Measurements from ENCODE around the gene CCDC69.
A peak's percentile ranks its signal among the peaks of the same experiment; 100 is the strongest.

CCDC69 gene

DNA sequence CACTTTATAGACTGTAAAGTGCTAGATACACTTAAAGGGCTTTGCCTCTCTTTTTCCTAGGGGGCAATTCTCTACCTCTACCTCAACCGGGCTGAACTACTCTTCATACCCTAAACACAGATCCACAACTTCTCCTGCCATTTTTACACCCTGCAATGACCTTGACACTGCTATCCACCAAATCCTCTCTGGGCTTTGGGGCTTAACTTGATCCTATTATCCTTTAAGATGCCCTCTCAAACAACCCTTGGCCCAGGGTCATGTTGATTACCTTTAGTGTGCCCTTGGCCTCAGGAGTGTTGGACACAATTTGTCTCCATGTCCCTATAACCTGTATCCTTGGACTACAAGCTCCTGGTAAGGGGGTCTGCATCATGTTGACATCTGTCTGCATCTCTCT is 85.8 kb downstream of the CCDC69 start:
- H3K9ac ChIP-seq (ENCODE audit: low read length) = no peak overlapping the region
- H3K36me3 ChIP-seq (ENCODE audit: insufficient read depth, low read length) = no peaks in the 10 kb centered on the region
- H3K79me2 ChIP-seq (ENCODE audit: insufficient read depth, low read length) = no peaks in the 10 kb centered on the region

DNA sequence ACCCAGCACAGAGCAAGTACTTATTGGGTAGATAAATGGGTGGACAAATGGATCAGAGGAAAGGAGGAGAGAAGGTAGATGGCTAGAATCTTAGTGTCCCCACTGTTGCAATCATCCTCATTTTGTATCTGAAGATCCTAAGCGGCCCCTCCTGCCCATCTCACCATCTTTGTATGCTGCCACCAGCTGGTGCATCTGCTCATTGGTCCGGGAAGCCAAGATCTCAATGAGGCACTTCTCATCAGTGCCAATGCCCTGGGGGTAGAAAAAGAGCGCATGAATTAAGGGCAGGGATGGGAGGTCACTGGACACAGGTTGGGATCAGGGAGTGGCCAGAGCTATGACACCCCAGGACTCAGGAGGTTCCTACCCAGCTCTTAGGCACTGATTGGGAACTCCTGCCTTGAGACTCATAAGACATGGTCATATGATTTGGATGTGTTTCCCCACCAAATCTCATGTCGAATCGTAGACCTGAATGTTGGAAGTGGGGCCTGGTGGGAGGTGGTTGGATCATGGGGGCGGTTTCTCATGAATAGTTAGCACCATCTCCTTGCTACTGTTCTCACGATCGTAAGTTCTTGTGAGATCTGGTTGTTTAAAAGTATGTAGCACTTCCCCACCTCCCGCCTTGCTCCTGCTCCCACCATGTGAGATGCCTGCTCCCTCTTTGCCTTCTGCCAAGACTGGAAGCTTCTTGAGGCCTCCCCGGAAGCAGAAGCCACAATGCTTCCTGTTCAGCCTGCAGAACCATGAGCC is 86.6 kb downstream of the CCDC69 start:
- no peak overlapping the region for H3K4me3 ChIP-seq (ENCODE audit: low read depth, low read length, poor library complexity, severe bottlenecking)
- H3K4me1 ChIP-seq (ENCODE audit: insufficient read depth, low read length, severe bottlenecking) = peaks cover 32% of the 10 kb centered on the region
- H3K27me3 ChIP-seq (ENCODE audit: insufficient read depth, low read length) = no peaks in the 10 kb centered on the region; the same call in 1 of the 2 replicates
- H3K9me3 ChIP-seq (ENCODE audit: low read length) = no peaks in the 10 kb centered on the region
- no peaks in the 10 kb centered on the region for H3K36me3 ChIP-seq (ENCODE audit: insufficient read depth, low read length)
- no peak overlapping the region for H3K9ac ChIP-seq (ENCODE audit: low read length)
- TF ChIP-seq EZH2 (IDR thresholded peaks at IDR 0.05; ENCODE audit: borderline replicate concordance, low read length) = no peak
- TF ChIP-seq, protein P1, sequence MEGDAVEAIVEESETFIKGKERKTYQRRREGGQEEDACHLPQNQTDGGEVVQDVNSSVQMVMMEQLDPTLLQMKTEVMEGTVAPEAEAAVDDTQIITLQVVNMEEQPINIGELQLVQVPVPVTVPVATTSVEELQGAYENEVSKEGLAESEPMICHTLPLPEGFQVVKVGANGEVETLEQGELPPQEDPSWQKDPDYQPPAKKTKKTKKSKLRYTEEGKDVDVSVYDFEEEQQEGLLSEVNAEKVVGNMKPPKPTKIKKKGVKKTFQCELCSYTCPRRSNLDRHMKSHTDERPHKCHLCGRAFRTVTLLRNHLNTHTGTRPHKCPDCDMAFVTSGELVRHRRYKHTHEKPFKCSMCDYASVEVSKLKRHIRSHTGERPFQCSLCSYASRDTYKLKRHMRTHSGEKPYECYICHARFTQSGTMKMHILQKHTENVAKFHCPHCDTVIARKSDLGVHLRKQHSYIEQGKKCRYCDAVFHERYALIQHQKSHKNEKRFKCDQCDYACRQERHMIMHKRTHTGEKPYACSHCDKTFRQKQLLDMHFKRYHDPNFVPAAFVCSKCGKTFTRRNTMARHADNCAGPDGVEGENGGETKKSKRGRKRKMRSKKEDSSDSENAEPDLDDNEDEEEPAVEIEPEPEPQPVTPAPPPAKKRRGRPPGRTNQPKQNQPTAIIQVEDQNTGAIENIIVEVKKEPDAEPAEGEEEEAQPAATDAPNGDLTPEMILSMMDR (IDR thresholded peaks at IDR 0.05; ENCODE audit: low read length) = peak; percentile 35; the same call in 1 of the 2 replicates
- H3K27ac ChIP-seq (ENCODE audit: low read depth, low read length, poor library complexity, severe bottlenecking) = no peak overlapping the region
- no peaks in the 10 kb centered on the region for H3K9me2 ChIP-seq (ENCODE audit: low read depth, low read length)
- no peaks in the 10 kb centered on the region for H3K79me2 ChIP-seq (ENCODE audit: insufficient read depth, low read length)
- no peak overlapping the region for H2AFZ ChIP-seq (ENCODE audit: low read length)
- no peaks in the 10 kb centered on the region for H4K20me1 ChIP-seq (ENCODE audit: insufficient read depth, low read length)
- H3K4me2 ChIP-seq (ENCODE audit: low read length) = no peak overlapping the region
- no peaks in the 10 kb centered on the region for H3F3A ChIP-seq (ENCODE audit: insufficient read depth, low read length)

More for the DNA sequence above, 85.8 kb downstream of the CCDC69 start:
- no peak overlapping the region for H3K4me3 ChIP-seq (ENCODE audit: low read depth, low read length, poor library complexity, severe bottlenecking)
- no peaks in the 10 kb centered on the region for H3K9me3 ChIP-seq (ENCODE audit: low read length)
- no peak for TF ChIP-seq EZH2 (IDR thresholded peaks at IDR 0.05; ENCODE audit: borderline replicate concordance, low read length)
- TF ChIP-seq, protein P1 (IDR thresholded peaks at IDR 0.05; ENCODE audit: low read length) = no peak
- H2AFZ ChIP-seq (ENCODE audit: low read length) = no peak overlapping the region
- H3K4me2 ChIP-seq (ENCODE audit: low read length) = no peak overlapping the region
- no peaks in the 10 kb centered on the region; the same call in 1 of the 2 replicates for H3K27me3 ChIP-seq (ENCODE audit: insufficient read depth, low read length)
- H3K4me1 ChIP-seq (ENCODE audit: insufficient read depth, low read length, severe bottlenecking) = peaks cover 26% of the 10 kb centered on the region
- no peaks in the 10 kb centered on the region for H4K20me1 ChIP-seq (ENCODE audit: insufficient read depth, low read length)
- H3K9me2 ChIP-seq (ENCODE audit: low read depth, low read length) = no peaks in the 10 kb centered on the region
- no peak overlapping the region for H3K27ac ChIP-seq (ENCODE audit: low read depth, low read length, poor library complexity, severe bottlenecking)
- H3F3A ChIP-seq (ENCODE audit: insufficient read depth, low read length) = no peaks in the 10 kb centered on the region

DNA sequence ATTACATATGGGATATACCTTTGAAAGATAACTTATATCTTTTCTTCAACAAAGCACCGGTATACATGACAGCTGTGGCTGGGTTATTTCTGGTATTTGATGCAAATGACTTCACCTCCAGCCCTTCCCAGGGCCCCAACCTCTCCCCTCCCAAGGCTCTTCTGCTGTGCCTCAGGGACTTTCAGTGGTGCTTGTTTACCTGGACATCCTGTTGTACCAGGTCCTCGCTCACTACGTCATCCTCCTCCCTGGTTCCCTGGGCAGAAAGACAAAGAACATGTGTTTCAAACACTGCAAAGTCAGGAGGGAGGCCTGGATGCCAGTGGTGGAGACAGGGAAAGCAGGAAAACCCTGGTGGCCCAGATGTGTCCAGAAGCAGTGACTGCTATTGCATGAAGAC is 89.7 kb downstream of the CCDC69 start:
- Histone ChIP-seq H3K36me3 (ENCODE audit: insufficient read depth, low read length) (no peaks in the 10 kb centered on the region), H3K79me2 (ENCODE audit: insufficient read depth, low read length) (no peaks in the 10 kb centered on the region), H3K9me3 (ENCODE audit: low read length) (no peaks in the 10 kb centered on the region), H3K4me2 (ENCODE audit: low read length) (no peak overlapping the region), H3K9ac (ENCODE audit: low read length) (no peak overlapping the region), H4K20me1 (ENCODE audit: insufficient read depth, low read length) (no peaks in the 10 kb centered on the region), H2AFZ (ENCODE audit: low read length) (no peak overlapping the region), H3K4me1 (ENCODE audit: insufficient read depth, low read length, severe bottlenecking) (peaks cover 22% of the 10 kb centered on the region), H3K9me2 (ENCODE audit: low read depth, low read length) (no peaks in the 10 kb centered on the region), H3K27ac (ENCODE audit: low read depth, low read length, poor library complexity, severe bottlenecking) (no peak overlapping the region), H3K27me3 (ENCODE audit: insufficient read depth, low read length) (no peaks in the 10 kb centered on the region; the same call in 1 of the 2 replicates), H3K4me3 (ENCODE audit: low read depth, low read length, poor library complexity, severe bottlenecking) (no peak overlapping the region), H3F3A (ENCODE audit: insufficient read depth, low read length) (no peaks in the 10 kb centered on the region)
- TF ChIP-seq EZH2 (IDR thresholded peaks at IDR 0.05; ENCODE audit: borderline replicate concordance, low read length) = no peak
- TF ChIP-seq, protein P1 (IDR thresholded peaks at IDR 0.05; ENCODE audit: low read length) = no peak

All from OCI-LY1 (cell line).